Activated CD8-positive, alpha-beta memory T cell treated with anti-CD3 and anti-CD28 coated beads, Interleukin-2, amount 50 U/mL, for 24 hours (primary cell): ENCODE results near the gene BTBD7.

Experiments used
- DNase-seq: peaks from one replicate; pipeline ENCODE4 v3.0.0-alpha.2; 2020; ENCODE audit errors: extremely low read depth

The BTBD7 gene

DNA sequence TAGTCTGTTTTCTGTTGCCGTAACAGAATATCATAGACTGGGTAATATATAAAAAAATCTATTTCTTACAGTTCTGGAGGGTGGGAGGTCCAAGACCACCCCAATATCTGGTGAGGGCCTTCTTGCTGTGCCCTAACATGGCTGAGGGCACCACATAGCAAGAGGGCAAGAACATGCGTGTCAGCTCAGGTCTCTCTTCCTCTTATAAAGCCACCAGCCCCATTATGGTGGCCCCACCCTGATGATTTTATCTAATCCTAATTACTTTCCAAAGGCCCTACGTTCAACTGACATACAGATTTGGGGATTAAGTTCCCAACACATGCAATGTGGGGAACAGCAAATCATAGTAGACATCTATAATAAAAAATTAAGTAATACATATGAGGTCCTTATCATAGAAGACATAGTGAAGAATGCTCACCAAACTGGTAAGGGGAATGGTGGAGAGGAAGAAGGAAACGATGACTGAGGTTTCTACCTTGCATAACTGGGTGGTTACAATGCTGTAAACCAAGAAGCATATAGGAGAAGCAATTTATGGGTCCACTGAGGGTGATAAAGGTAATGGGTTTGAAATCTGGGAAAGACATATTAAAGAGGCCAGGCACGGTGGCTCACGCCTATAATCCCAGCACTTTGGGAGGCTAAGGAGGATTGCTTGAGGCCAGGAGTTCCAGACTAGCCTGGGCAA, 27.0 kb downstream of the BTBD7 start:
- DNase-seq = no peak

GRCh38 chr14:93304771-93305170, 28.1 kb downstream of the BTBD7 start:
- DNase-seq = no peak

- DNase-seq = no peak
These were observed 29.2 kb downstream of the BTBD7 start for GRCh38 chr14:93303659-93304058.

GRCh38 chr14:93302688-93303581, 29.9 kb downstream of the BTBD7 start:
- no peak for DNase-seq

DNA sequence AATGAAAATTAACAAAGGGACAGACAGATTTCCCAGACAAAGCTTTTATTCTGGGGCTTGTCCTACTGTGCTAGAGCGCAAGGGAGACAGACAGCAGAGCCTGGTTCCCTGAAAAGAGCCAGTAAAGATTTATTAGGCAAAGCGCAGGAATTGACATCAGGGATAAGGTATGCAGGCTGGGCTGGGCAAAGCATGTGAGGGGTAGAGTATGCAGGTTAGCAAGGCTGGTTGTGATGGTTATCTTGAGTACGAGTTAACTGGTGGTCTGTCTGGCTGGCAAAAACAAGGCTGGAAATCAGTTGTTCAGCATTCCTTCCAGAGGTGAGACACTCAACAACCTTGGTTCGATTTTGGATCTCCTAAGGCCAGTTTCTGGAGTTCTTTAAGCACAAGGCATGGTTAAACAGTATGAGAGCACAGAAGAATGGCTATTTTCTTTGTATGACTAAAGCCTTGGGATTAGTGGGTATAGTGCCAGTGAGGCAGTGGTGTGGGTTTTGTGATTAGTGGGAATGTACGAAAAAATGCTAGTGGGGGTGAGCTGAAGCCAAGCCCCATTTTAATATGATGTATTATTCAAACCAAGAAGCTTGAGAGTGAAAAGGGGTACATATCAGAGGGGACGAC, 30.9 kb downstream of the BTBD7 start:
- DNase-seq = no peak

- no peak for DNase-seq
These were observed 33.0 kb downstream of the BTBD7 start for GRCh38 chr14:93299866-93300265.

- no peak for DNase-seq
These were observed 33.4 kb downstream of the BTBD7 start for GRCh38 chr14:93299416-93299815.

GRCh38 chr14:93295541-93296220, 37.2 kb downstream of the BTBD7 start:
- no peak for DNase-seq

- DNase-seq = no peak
These were observed 46.5 kb downstream of the BTBD7 start for GRCh38 chr14:93286212-93286890.

GRCh38 chr14:93285044-93285443, 47.8 kb downstream of the BTBD7 start:
- no peak for DNase-seq

DNA sequence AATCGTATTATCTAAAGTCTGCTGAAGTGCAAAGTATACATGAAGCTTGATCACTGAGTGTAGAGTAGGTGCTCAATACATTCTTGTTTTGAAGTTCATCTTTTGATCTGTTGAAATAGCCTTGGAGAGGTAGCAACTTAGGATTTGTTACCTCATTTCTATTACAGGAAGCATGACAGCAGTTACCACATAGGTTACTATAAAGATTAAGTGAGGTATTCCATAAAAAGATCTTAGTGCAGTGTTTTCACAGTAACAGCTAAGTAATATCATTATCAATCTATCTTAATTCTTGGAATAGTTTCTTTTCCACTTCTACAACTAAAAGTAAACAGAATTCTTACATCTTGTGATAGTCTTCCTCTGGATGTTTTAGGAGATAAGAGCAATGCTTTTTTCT, 50.9 kb downstream of the BTBD7 start:
- no peak for DNase-seq

DNA sequence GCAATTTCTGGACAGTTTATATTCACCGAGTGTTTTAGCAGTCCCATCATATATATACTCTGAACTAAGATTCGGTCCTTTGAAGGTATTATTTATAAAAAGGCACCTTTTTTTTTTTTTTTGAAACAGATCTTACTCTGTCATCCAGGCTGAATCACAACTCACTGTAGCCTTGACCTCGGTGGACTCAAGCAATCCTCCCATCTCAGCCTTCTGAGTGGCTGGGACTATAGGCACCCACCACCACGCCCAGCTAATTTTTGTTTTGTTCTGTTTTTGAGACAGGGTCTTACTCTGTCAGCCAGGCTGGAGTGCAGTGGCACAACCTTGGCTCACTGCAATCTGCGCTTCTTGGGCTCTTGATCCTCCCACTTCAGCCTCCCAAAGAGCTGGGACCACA, 52.1 kb downstream of the BTBD7 start:
- no peak for DNase-seq

DNA sequence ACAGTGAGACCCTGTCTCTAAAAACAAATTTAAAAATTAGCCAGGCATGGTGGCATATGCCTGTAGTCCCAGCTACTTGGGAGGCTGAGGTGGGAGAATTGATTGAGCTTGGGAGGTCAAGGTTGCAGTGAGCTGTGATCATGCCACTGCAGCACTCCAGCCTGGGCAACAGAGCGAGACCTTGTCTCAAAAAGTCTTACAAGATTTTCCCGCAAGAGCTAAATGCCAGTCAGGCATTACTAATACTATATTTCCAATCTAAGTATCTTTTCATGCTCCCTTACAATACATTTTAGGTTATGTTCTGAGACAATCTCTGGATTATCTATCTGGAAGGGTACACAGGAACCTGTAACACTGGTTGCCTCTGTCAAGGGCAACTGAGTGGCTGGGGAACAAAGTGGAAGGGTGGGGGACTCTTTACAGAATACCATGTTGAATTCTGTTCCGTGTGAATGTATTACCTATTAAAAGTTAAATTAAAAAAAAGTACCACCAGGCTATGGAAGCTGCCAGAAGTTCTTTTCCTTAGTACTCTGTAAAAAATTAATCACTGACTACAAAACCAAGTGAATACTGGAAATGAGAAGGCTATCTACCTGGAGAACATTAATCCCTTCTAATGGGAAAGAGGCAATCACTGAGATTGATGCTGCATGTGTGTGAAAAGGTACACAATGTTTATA, 56.7 kb downstream of the BTBD7 start:
- no peak for DNase-seq

DNA sequence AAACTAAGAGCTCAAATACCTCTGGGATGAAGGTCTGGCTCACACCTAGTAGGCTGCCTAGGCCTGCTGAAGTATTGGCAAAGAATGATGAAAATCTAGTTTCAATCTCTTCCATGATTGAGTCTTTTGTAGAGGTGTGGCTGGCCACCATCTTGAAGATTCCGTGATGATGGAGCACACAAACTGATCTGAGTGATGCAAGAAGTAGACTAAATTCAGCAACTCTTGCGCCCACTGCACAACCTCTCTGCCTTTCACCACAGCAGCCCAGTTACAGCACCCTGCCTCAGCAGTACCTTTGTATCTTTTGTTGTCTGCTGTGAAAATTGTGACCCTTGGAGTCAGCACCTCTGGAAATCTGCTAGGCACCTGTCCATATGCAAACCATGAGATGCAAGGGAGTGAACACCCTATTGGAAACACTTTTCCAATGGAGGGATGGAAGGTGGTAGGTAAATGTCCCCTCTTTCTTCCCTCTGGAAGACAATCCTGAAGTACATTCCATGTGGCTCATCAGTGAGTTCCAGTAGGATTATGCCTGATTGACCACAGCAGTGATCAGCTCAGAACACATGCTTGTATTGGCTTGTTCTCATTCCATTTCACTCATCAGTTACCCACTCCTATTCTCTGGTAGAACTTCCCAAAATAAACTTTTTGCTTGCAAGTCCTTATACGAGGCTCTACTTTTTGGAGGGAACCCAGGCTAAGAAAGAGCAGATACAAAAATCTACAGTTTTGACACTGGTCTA, 58.6 kb downstream of the BTBD7 start:
- no peak for DNase-seq

GRCh38 chr14:93271111-93271510, 61.7 kb downstream of the BTBD7 start:
- DNase-seq = no peak

GRCh38 chr14:93269341-93270068, 63.3 kb downstream of the BTBD7 start:
- no peak for DNase-seq

DNA sequence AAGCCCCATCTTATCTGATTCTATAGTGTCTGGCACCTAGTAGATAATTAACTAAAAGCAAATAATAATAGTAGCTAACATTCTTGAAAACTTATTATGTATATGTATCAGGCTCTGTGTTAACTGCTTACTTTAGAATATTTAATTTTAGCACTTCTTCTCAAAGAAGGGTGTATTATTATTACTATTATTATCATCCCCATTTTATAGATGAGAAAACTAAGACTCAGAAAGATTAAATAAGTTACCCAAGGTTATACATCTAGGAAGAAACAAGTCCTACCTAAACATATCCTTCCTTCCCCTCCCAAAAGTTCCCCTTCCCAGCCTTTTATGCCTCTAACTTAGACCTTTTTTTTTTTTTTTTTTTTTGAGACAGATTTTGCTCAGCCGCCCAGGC, 64.4 kb downstream of the BTBD7 start:
- no peak for DNase-seq

DNA sequence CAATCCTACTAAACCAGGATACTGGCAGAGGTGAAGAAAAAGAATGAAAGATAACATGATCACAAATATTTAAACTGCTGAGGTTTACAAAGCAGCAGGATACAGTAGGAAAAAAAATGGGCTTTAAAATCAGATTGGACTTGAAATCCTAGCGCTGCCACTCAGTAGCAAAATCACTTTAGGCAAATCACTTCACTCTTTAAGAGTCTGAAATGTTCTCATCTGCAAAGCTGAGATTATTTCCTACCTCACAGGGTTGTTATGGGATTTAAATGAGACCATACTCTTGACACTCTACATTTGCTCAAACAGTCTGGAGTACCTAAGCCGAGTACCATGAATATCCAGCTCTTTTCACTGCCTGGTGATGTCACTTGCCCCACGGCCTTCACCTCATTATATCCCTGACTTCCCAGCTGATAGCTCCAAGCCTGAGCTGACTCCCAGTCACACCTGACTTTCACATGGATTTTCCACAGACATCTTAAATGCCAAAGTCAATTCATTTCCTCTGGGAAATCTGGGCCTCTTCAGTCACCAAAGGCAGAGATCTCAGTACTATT, 65.6 kb downstream of the BTBD7 start:
- no peak for DNase-seq

DNA sequence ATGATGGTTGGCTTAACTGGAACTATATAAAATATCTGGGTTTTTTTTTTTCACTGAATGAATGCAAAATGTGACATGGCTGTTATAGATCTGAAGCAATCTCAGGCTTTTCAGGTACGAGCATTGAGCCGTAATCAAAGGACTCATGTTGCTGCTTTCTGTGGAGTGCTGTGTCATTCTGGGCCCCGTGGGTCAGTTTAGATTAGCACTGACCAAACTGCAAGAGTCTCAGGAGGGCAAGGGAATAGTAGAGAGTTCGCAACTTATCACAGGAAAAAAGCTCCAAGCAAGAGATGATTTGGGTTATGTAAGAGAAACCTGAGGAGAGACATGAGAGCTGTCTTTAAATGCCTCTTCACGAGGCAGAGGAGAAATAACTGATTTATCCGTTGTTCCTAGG, 66.7 kb downstream of the BTBD7 start:
- no peak for DNase-seq
